B cell (primary cell): ENCODE data around the gene LIX1. TPM values are rescaled to one million over a fixed set of nuclear protein-coding genes. Genes with fewer than 3 reads are reported as not detected.

Experiments used
- ATAC-seq: fragments of 200-7000 bp; cut with Tn5 transposase; one replicate; pipeline ENCODE4 v1.10.0; 2021; ENCODE audit warnings: low read depth, mild to moderate bottlenecking, moderate number of reproducible peaks, moderate library complexity
- CTCF ChIA-PET: fragments of 350-600 bp; sonication (Branson Sonifier 250); formaldehyde crosslinking; loops from one replicate; lab custom pipeline; 2021; ENCODE audit warnings: antibody characterized with exemption, inconsistent platforms; lab: Charles Lee
- POLR2A ChIA-PET: fragments of 350-600 bp; sonication (Branson Sonifier 250); formaldehyde crosslinking; loops from one replicate; lab custom pipeline; 2021; ENCODE audit warnings: antibody characterized with exemption; lab: Charles Lee
- DNase-seq: peaks from one replicate; pipeline ENCODE4 v3.0.0; 2013
- H2AFZ ChIP-seq: 2 replicates; pipeline ENCODE4 v1.6.1; 2012; ENCODE audit warnings: mild to moderate bottlenecking, low read depth, low read length; ENCODE audit not compliant: insufficient read depth, poor library complexity, severe bottlenecking
- H3K27ac ChIP-seq, 2 donors: 1 replicate in 1 of 2; 2 replicates in 1 of 2; pipeline ENCODE4 v1.5.1; 2012 to 2013; ENCODE audit warnings: low read length in 2 of 2, mild to moderate bottlenecking in 2 of 2, moderate library complexity in 1 of 2
- H3K27me3 ChIP-seq, 4 experiments: fragments of 200-600 bp in 1 of 4; sonication (generic) in 1 of 4; replicated peaks in 1 of 4; 1 replicate in 2 of 4; 2 replicates in 2 of 4; pipeline versions ENCODE4 v1.6.1 to v1.7.0; 2013 to 2016; ENCODE audit warnings: low read length in 3 of 4, mild to moderate bottlenecking in 2 of 4, mixed read lengths in 1 of 4, moderate library complexity in 1 of 4; ENCODE audit not compliant: insufficient read depth in 4 of 4, control insufficient read depth in 3 of 4; ENCODE audit errors: control extremely low read depth in 1 of 4
- H3K36me3 ChIP-seq, 2 experiments: replicated peaks in 1 of 2; 1 replicate in 1 of 2; 2 replicates in 1 of 2; pipeline versions ENCODE4 v1.6.1 to v1.7.1; 2013; ENCODE audit warnings: low read length in 1 of 2; ENCODE audit not compliant: insufficient read depth in 2 of 2, control insufficient read depth in 1 of 2; ENCODE audit errors: control extremely low read depth in 1 of 2, extremely low read depth in 1 of 2
- H3K4me1 ChIP-seq, 2 donors: fragments of 200-600 bp in 1 of 2; sonication (generic) in 1 of 2; 1 replicate in 1 of 2; 2 replicates in 1 of 2; pipeline versions ENCODE4 v1.5.1 to v1.6.1; 2013 to 2017; ENCODE audit warnings: low read length in 2 of 2; ENCODE audit not compliant: control insufficient read depth in 2 of 2, insufficient read depth in 2 of 2
- H3K4me2 ChIP-seq: replicated peaks from 2 replicates; pipeline ENCODE3; 2012; ENCODE audit warnings: mild to moderate bottlenecking, low read depth, low read length; ENCODE audit not compliant: poor library complexity, severe bottlenecking
- H3K4me3 ChIP-seq, 5 experiments: fragments of 200-600 bp in 1 of 5; sonication (generic) in 1 of 5; 1 replicate in 3 of 5; 2 replicates in 2 of 5; pipeline versions ENCODE4 v1.5.1 to v1.7.0; 2011 to 2016; ENCODE audit warnings: low read length in 4 of 5, mild to moderate bottlenecking in 4 of 5, low read depth in 2 of 5, control low read depth in 1 of 5, moderate library complexity in 1 of 5; ENCODE audit not compliant: insufficient read depth in 1 of 5; ENCODE audit errors: control extremely low read depth in 1 of 5, extremely low read depth in 1 of 5
- H3K79me2 ChIP-seq: fragments of 200-600 bp; sonication (generic); one replicate; pipeline ENCODE4 v1.6.0; 2016; ENCODE audit warnings: low read length; ENCODE audit not compliant: control insufficient read depth, insufficient read depth
- H3K9ac ChIP-seq: fragments of 200-600 bp; sonication (generic); 2 replicates; pipeline ENCODE4 v1.6.1; 2017; ENCODE audit warnings: mild to moderate bottlenecking, low read length, moderate library complexity
- H3K9me3 ChIP-seq, 3 donors: one replicate each; pipeline versions ENCODE4 v1.6.1 to v1.7.1; 2013; ENCODE audit warnings: low read length in 2 of 3; ENCODE audit not compliant: control insufficient read depth in 2 of 3, insufficient read depth in 1 of 3; ENCODE audit errors: control extremely low read depth in 1 of 3
- H4K20me1 ChIP-seq: 2 replicates; pipeline ENCODE4 v1.6.0; 2012; ENCODE audit warnings: mild to moderate bottlenecking, low read length; ENCODE audit not compliant: insufficient read depth, control insufficient read depth, poor library complexity, severe bottlenecking
- H3K27ac Mint-ChIP-seq: one replicate; pipeline ENCODE4 v1.8.0; 2021; ENCODE audit warnings: mixed read lengths
- H3K27me3 Mint-ChIP-seq: one replicate; pipeline ENCODE4 v1.8.0; 2021; ENCODE audit warnings: mixed read lengths
- H3K4me1 Mint-ChIP-seq: one replicate; pipeline ENCODE4 v1.8.0; 2021; ENCODE audit warnings: mixed read lengths
- H3K4me3 Mint-ChIP-seq: one replicate; pipeline ENCODE4 v1.8.0; 2021; ENCODE audit warnings: mixed read lengths
- H3K9me3 Mint-ChIP-seq: one replicate; pipeline ENCODE4 v1.8.0; 2022; ENCODE audit warnings: mixed read lengths; ENCODE audit not compliant: insufficient read depth
- CTCF ChIP-seq: fragments of 200-600 bp; IDR thresholded peaks from one replicate; pipeline ENCODE4 v1.8.0; 2022; ENCODE audit warnings: antibody characterized with exemption, mild to moderate bottlenecking
- EZH2 ChIP-seq: IDR thresholded peaks from 2 replicates; pipeline ENCODE4 v1.6.1; 2012; ENCODE audit warnings: borderline replicate concordance, low read depth, mild to moderate bottlenecking, moderate library complexity, low read length; ENCODE audit not compliant: insufficient read depth, poor library complexity, severe bottlenecking
- WGBS: methylation state at CpG from one replicate; pipeline ENCODE4 v1.1.5; 2013; ENCODE audit warnings: missing lambda C conversion rate; ENCODE audit not compliant: insufficient coverage; 5-methylcytosine and 5-hydroxymethylcytosine counted together
- intact Hi-C: fragments of 100-400 bp; cut with micrococcal nuclease; formaldehyde crosslinking; loops from one replicate; pipeline ENCODE4 v1.10.0; 2022
- polyA plus RNA-seq: library from polyadenylated mRNA; depleted of rRNA; stranded (reverse); fragments of >200 nt; gene quantifications from 2 replicates; pipeline ENCODE4 v1.2.3, GENCODE V29; 2012
- total RNA-seq, 2 donors: library from RNA; stranded (reverse); fragments of 120-200 nt in 1 of 2; gene quantifications; 1 replicate in 1 of 2; 2 replicates in 1 of 2; pipeline versions ENCODE4 v1.2.3 to v1.2.4, GENCODE V29; 2013 to 2022

LIX1 gene
- total and polyA plus RNA-seq, 2 donors (not counting 1 experiment from before 2014, with no cell fraction given): not detected

GRCh38 chr5:97127727-97128126 is 14.7 kb downstream of the LIX1 start:
- peaks cover 9% of the 10 kb centered on the region for H4K20me1 ChIP-seq
- Mint-ChIP-seq H3K27me3 (peaks cover 12% of the 10 kb centered on the region), H3K4me3 (no peak overlapping the region), H3K4me1 (peaks cover 5% of the 10 kb centered on the region), H3K27ac (no peak overlapping the region), H3K9me3 (no peaks in the 10 kb centered on the region)
- no peak overlapping the region for H3K4me3 ChIP-seq
- no peak overlapping the region for H3K9ac ChIP-seq
- H3K9me3 ChIP-seq: no peaks in the 10 kb centered on the region
- ATAC-seq: no peak
- no peak overlapping the region for H3K4me2 ChIP-seq
- no peaks in the 10 kb centered on the region for H3K4me1 ChIP-seq
- no peaks in the 10 kb centered on the region for H3K27me3 ChIP-seq
- H3K79me2 ChIP-seq: no peaks in the 10 kb centered on the region
- DNase-seq: no peak
- H2AFZ ChIP-seq: no peak overlapping the region
- H3K36me3 ChIP-seq: peaks cover 3% of the 10 kb centered on the region in 2 experiments
- 100% methylated on average over 1 of the region's 1 CpG for WGBS
- CTCF ChIA-PET: no interaction called here
- POLR2A ChIA-PET: no interaction called here
- TF ChIP-seq EZH2 (no peak), CTCF (no peak)
- no peak overlapping the region for H3K27ac ChIP-seq
- intact Hi-C loops: no loop called here

GRCh38 chr5:97125125-97125683 is 17.2 kb downstream of the LIX1 start:
- no peak overlapping the region for H3K9ac ChIP-seq
- WGBS: 70% methylated on average over 2 of the region's 3 CpGs
- DNase-seq: no peak
- H3K4me1 Mint-ChIP-seq: peaks cover 5% of the 10 kb centered on the region
- no peaks in the 10 kb centered on the region for H3K9me3 ChIP-seq
- ChIA-PET POLR2A (no interaction called here), CTCF (no interaction called here)
- H3K27me3 Mint-ChIP-seq: peaks cover 12% of the 10 kb centered on the region
- no peak overlapping the region for H3K4me3 ChIP-seq
- TF ChIP-seq CTCF: no peak
- TF ChIP-seq EZH2: no peak
- no peak overlapping the region for H2AFZ ChIP-seq
- no peak overlapping the region for H3K27ac ChIP-seq
- no peaks in the 10 kb centered on the region for H3K4me1 ChIP-seq
- H3K27me3 ChIP-seq: no peaks in the 10 kb centered on the region
- peaks cover 3 to 8% of the 10 kb centered on the region in 2 experiments for H3K36me3 ChIP-seq
- peaks cover 9% of the 10 kb centered on the region for H4K20me1 ChIP-seq
- H3K79me2 ChIP-seq: peaks cover 4% of the 10 kb centered on the region
- no peak for ATAC-seq
- no peak overlapping the region for H3K27ac Mint-ChIP-seq
- intact Hi-C loops: no loop called here
- no peak overlapping the region for H3K4me2 ChIP-seq
- H3K4me3 Mint-ChIP-seq: no peak overlapping the region
- no peaks in the 10 kb centered on the region for H3K9me3 Mint-ChIP-seq
